Naive B cell (primary cell): ENCODE measurements around the gene NT5DC4. TPM values are rescaled to one million over a fixed set of nuclear protein-coding genes. Genes with fewer than 3 reads are reported as not detected.

Source experiments
- ATAC-seq, 2 donors: fragments of 150-1000 bp; cut with Tn5 transposase; 2 replicates each; pipeline ENCODE4 v1.10.0; 2021; ENCODE audit warnings: low read depth in 2 of 2, mild to moderate bottlenecking in 2 of 2, moderate library complexity in 2 of 2
- DNase-seq: peaks from one replicate; pipeline ENCODE4 v3.0.0; 2022
- H3K27ac Mint-ChIP-seq, 6 donors: one replicate each; pipeline ENCODE4 v1.8.0; 2020 to 2022; ENCODE audit warnings: mild to moderate bottlenecking in 6 of 6, mixed read lengths in 6 of 6, moderate library complexity in 5 of 6, inconsistent platforms in 2 of 6
- H3K27me3 Mint-ChIP-seq, 3 donors: one replicate each; pipeline ENCODE4 v1.8.0; 2021 to 2022; ENCODE audit warnings: mixed read lengths in 3 of 3, mild to moderate bottlenecking in 1 of 3
- H3K36me3 Mint-ChIP-seq, 2 donors: one replicate each; pipeline ENCODE4 v1.8.0; 2020 to 2022; ENCODE audit warnings: mixed read lengths in 2 of 2, inconsistent platforms in 1 of 2, mild to moderate bottlenecking in 1 of 2
- H3K4me1 Mint-ChIP-seq, 3 donors: one replicate each; pipeline ENCODE4 v1.8.0; 2020 to 2022; ENCODE audit warnings: mixed read lengths in 3 of 3, inconsistent platforms in 1 of 3, mild to moderate bottlenecking in 1 of 3, moderate library complexity in 1 of 3
- H3K4me3 Mint-ChIP-seq, 8 donors: one replicate each; pipeline ENCODE4 v1.8.0; 2020 to 2022; ENCODE audit warnings: mild to moderate bottlenecking in 8 of 8, mixed read lengths in 8 of 8, moderate library complexity in 8 of 8, inconsistent platforms in 2 of 8
- H3K9me3 Mint-ChIP-seq, 7 donors: one replicate each; pipeline ENCODE4 v1.8.0; 2020 to 2022; ENCODE audit warnings: mixed read lengths in 7 of 7, mild to moderate bottlenecking in 5 of 7, inconsistent platforms in 2 of 7, moderate library complexity in 1 of 7
- polyA plus RNA-seq, 6 donors: library from polyadenylated mRNA; unstranded; fragments of 300-500 nt; fragmentation: Illumina TruSeq; gene quantifications; one replicate each; pipeline ENCODE4 v1.2.3, GENCODE V29; 2021; ENCODE audit warnings: low read depth in 6 of 6

NT5DC4 gene
- polyA plus RNA-seq, 6 donors from 2014 or later, result not detected

- Mint-ChIP-seq H3K9me3 (no peaks in the 10 kb centered on the region), H3K36me3 (peaks cover 0 to 6% of the 10 kb centered on the region in 2 donors), H3K27me3 (peaks cover 6 to 22% (median 10%) of the 10 kb centered on the region in 3 donors), H3K4me1 (peaks cover 5 to 13% (median 8%) of the 10 kb centered on the region in 3 donors), H3K27ac (no peak overlapping the region), H3K4me3 (no peak overlapping the region)
- no peak for ATAC-seq
- no peak for DNase-seq
These were observed 53.9 kb downstream of the NT5DC4 start for GRCh38 chr2:112774536-112775285.

GRCh38 chr2:112776113-112776512 lies 55.3 kb downstream of the NT5DC4 start:
- DNase-seq (no peak), ATAC-seq (no peak)
- Mint-ChIP-seq H3K27ac (peak overlapping the region in 1 of 6 donors; percentile 36), H3K4me3 (no peak overlapping the region), H3K9me3 (no peaks in the 10 kb centered on the region), H3K27me3 (peaks cover 6 to 22% (median 10%) of the 10 kb centered on the region in 3 donors), H3K36me3 (peaks cover 0 to 6% of the 10 kb centered on the region in 2 donors), H3K4me1 (peaks cover 5 to 13% (median 8%) of the 10 kb centered on the region in 3 donors)

- DNase-seq, result no peak
- Mint-ChIP-seq H3K27ac (peak overlapping the region in 2 of 6 donors; percentile 3 to 88), H3K36me3 (peaks cover 0 to 6% of the 10 kb centered on the region in 2 donors), H3K4me3 (no peak overlapping the region), H3K4me1 (peaks cover 12 to 16% (median 15%) of the 10 kb centered on the region in 3 donors), H3K27me3 (peaks cover 6 to 22% (median 10%) of the 10 kb centered on the region in 3 donors), H3K9me3 (no peaks in the 10 kb centered on the region)
- ATAC-seq, result no peak
These were observed 56.2 kb downstream of the NT5DC4 start for GRCh38 chr2:112777036-112777435.

- H3K9me3 Mint-ChIP-seq, result no peaks in the 10 kb centered on the region
- peaks cover 0 to 6% of the 10 kb centered on the region in 2 donors for H3K36me3 Mint-ChIP-seq
- peaks cover 29 to 32% (median 31%) of the 10 kb centered on the region in 3 donors for H3K4me1 Mint-ChIP-seq
- peaks cover 6 to 22% (median 10%) of the 10 kb centered on the region in 3 donors for H3K27me3 Mint-ChIP-seq
- DNase-seq (no peak), ATAC-seq (no peak)
- no peak overlapping the region for H3K27ac Mint-ChIP-seq
- no peak overlapping the region for H3K4me3 Mint-ChIP-seq
These were observed 58.8 kb downstream of the NT5DC4 start for GRCh38 chr2:112779598-112779997.

- H3K9me3 Mint-ChIP-seq, result no peaks in the 10 kb centered on the region
- no peak for DNase-seq
- peaks cover 0 to 7% (median 4%) of the 10 kb centered on the region in 3 donors for H3K27me3 Mint-ChIP-seq
- peak; percentile 51 to 78 for ATAC-seq
- peaks cover 26 to 29% (median 28%) of the 10 kb centered on the region in 3 donors for H3K4me1 Mint-ChIP-seq
- peak overlapping the region in 3 of 6 donors; percentile 35 to 68 (median 57) for H3K27ac Mint-ChIP-seq
- peaks cover 0 to under 1% of the 10 kb centered on the region in 2 donors for H3K36me3 Mint-ChIP-seq
- H3K4me3 Mint-ChIP-seq, result peak overlapping the region in 2 of 8 donors; percentile 25 to 29
These were observed 61.5 kb downstream of the NT5DC4 start for GRCh38 chr2:112782234-112782799.

GRCh38 chr2:112783187-112783714 lies 62.4 kb downstream of the NT5DC4 start:
- no peak for ATAC-seq
- Mint-ChIP-seq H3K36me3 (no peaks in the 10 kb centered on the region), H3K4me3 (peak overlapping the region in 2 of 8 donors; percentile 32 to 42), H3K27me3 (no peaks in the 10 kb centered on the region), H3K4me1 (peaks cover 31 to 34% (median 32%) of the 10 kb centered on the region in 3 donors), H3K27ac (peak overlapping the region in 2 of 6 donors; percentile 13 to 51), H3K9me3 (no peaks in the 10 kb centered on the region)
- no peak for DNase-seq

GRCh38 chr2:112784199-112785189 lies 63.7 kb downstream of the NT5DC4 start, which contains the start of gene IL1A:
IL1A (minus strand) TSS chr2:112784493; CDS start chr2:112783770, 723 bp downstream.
- no peaks in the 10 kb centered on the region for H3K27me3 Mint-ChIP-seq
- no peak for DNase-seq
- H3K27ac Mint-ChIP-seq, result peak within 1 kb of the TSS in 2 of 6 donors; percentile 13 to 51
- H3K9me3 Mint-ChIP-seq, result no peaks in the 10 kb centered on the region
- ATAC-seq, result peak; percentile 24 to 53
- no peaks in the 10 kb centered on the region for H3K36me3 Mint-ChIP-seq
- H3K4me3 Mint-ChIP-seq, result peak within 1 kb of the TSS in 7 of 8 donors; percentile 3 to 51 (median 32)
- H3K4me1 Mint-ChIP-seq, result peaks cover 32 to 40% (median 32%) of the 10 kb centered on the region in 3 donors

- Mint-ChIP-seq H3K36me3 (no peaks in the 10 kb centered on the region), H3K27ac (no peak overlapping the region)
- no peak for DNase-seq
These were observed 66.5 kb downstream of the NT5DC4 start for GRCh38 chr2:112787294-112787693.

GRCh38 chr2:112787729-112788393 lies 67.0 kb downstream of the NT5DC4 start:
- H3K36me3 Mint-ChIP-seq, result no peaks in the 10 kb centered on the region
- H3K27ac Mint-ChIP-seq, result no peak overlapping the region
- peaks cover 16 to 29% (median 17%) of the 10 kb centered on the region in 3 donors for H3K4me1 Mint-ChIP-seq
- DNase-seq (no peak), ATAC-seq (peak in 1 of 2 donors; percentile 54)
- H3K9me3 Mint-ChIP-seq, result no peaks in the 10 kb centered on the region
- H3K27me3 Mint-ChIP-seq, result no peaks in the 10 kb centered on the region
- H3K4me3 Mint-ChIP-seq, result no peak overlapping the region

More at GRCh38 chr2:112787294-112787693, 66.5 kb downstream of the NT5DC4 start:
- Mint-ChIP-seq H3K4me3 (no peak overlapping the region), H3K27me3 (no peaks in the 10 kb centered on the region), H3K4me1 (peaks cover 22 to 35% (median 23%) of the 10 kb centered on the region in 3 donors), H3K9me3 (no peaks in the 10 kb centered on the region)
- ATAC-seq, result no peak

GRCh38 chr2:112788653-112789052 lies 67.8 kb downstream of the NT5DC4 start:
- Mint-ChIP-seq H3K27ac (peak overlapping the region in 2 of 6 donors; percentile 34 to 44), H3K4me3 (no peak overlapping the region), H3K27me3 (no peaks in the 10 kb centered on the region), H3K36me3 (no peaks in the 10 kb centered on the region), H3K9me3 (no peaks in the 10 kb centered on the region), H3K4me1 (peaks cover 8 to 21% (median 9%) of the 10 kb centered on the region in 3 donors)
- ATAC-seq, result no peak
- no peak for DNase-seq
